ENCODE results near the gene AUTS2.

Gene AUTS2

DNA sequence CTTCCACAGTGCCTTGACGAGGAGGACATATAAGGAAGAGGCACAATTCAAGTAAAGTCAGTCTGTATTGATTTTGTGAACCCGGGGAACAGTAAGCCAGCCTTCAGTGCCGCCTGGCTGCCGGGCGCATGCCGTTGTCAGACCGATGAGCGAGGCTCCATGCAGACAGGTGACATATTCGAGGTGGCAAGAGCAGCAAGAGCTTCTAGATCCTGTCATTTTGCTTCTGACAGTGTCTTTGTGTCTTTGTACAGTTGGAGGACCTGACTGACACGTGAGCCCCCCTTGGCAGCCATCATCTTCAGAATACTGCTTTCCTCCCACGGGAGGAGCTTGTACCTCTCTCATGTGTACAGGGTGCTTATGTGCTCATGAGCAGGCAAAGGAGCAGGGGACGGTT lies 1146.2 kb downstream of the AUTS2 start:
- no peak for DNase-seq (ENCODE audit: low read depth)

DNA sequence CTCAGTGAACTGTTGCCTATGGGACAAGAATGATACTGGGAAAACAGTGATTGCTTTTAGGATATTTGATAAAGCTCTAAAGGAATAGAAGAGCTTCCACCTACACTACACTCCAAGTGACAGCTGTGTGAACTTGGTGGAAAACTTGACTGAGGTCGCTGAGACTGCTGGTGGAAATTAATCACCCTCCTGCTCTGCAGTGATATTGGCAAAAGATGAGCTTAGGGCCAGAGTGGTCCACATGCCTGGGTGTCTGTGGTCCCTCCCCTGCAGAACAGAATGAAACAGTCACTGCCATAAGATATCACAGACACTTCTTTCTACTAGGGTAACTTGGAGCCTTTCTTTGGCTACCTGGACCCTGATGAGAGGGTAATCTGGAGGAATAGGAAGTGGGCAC lies 1151.6 kb downstream of the AUTS2 start:
- no peak for DNase-seq (ENCODE audit: low read depth)

DNA sequence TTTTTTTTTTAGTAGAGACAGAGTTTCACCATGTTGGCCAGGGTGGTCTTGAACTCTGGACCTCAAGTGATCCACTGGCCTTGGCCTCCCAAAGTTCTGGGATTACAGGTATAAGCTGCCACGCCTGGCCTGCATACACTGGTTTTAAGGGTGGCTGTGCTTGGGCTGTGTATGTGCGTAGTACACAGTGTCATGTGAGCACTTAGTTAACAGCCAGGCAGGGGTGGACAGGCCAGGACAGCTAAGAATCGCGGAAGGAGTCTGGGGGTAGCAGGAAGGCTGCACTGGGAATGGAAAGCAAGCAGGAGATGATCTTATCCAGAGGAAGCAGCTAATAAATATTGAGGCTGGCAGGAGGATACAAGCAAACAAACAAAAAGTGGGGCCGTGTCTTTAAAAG lies 1153.6 kb downstream of the AUTS2 start:
- no peak for DNase-seq (ENCODE audit: low read depth)

DNA sequence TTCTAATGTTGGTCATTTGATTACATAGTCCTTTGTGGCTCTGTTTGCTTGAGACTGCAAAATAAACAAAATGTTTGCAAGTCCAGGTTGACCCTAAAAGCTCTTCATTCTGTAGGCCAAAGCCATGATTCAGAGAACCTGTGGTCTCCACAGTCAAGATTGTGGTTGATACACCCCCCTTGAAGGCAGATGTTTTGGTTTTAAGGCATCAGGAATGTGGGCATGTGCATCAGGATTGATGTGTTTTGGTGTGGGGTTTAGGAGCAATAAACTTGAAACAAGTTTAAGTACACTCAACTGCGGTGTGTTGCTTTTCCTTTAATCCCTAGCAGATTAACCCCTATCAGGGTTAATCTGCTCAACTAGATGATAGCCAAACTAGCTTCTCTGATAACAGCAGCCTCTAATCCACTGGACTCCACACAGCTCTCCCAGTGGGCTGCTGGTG lies 1154.5 kb downstream of the AUTS2 start:
- no peak for DNase-seq (ENCODE audit: low read depth)

DNA sequence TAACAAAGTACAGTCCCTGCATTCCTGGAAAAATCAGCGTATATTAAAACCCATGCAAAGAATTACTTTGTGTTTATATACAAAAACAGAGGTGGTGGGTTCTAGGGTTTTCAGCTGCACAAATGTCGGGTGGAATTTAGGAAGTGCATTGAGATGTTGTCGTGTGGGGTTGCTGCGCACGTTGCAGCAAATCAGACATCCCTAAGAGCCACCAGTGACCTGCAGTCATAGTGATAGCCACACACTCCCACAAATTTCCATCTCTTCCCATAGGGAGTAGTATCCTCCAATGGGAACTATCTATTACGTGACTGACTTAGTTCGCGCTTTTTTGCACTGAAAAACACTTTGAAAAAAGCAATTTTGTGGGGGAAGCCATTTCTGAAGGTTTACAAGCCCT lies 1158.5 kb downstream of the AUTS2 start:
- no peak for DNase-seq (ENCODE audit: low read depth)

DNA sequence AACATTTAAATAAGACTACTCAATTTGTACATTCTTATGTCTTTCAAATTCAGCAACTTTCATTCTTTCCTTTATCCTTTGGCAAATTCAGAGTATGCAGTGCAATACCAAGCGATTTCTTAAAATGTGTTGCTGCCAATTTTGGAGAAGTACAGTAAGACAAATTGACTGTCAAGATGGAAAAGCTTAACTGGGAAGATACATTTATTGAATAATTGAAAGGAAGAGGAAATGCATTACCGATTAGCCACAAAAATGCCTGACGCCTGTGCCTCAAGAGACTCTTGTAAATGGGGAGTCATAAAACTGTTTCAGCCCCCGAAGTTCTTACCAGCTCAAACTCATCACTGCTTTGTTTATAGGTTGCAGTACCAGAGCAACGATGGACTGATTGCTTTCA lies 1160.4 kb downstream of the AUTS2 start:
- DNase-seq (ENCODE audit: low read depth): no peak

DNA sequence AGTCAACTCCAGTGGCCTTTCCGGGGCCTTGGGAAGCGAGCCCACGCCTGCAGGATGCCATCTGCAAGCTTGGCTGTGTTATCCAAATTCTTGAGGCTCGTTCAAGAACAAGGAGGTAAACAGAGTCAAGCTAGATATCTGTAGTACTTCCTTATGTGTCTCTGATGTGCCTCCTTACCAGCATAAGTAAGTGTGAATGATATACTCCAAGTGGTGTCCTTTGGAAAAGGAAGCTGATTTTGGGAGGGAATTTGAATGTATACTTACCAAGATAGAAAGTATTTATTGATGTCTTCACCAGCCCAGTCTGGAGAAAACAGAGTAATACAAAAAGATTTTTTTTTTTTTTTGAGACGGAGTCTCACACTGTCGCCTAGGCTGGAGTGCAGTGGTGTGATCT lies 1161.4 kb downstream of the AUTS2 start:
- DNase-seq (ENCODE audit: low read depth): no peak

DNA sequence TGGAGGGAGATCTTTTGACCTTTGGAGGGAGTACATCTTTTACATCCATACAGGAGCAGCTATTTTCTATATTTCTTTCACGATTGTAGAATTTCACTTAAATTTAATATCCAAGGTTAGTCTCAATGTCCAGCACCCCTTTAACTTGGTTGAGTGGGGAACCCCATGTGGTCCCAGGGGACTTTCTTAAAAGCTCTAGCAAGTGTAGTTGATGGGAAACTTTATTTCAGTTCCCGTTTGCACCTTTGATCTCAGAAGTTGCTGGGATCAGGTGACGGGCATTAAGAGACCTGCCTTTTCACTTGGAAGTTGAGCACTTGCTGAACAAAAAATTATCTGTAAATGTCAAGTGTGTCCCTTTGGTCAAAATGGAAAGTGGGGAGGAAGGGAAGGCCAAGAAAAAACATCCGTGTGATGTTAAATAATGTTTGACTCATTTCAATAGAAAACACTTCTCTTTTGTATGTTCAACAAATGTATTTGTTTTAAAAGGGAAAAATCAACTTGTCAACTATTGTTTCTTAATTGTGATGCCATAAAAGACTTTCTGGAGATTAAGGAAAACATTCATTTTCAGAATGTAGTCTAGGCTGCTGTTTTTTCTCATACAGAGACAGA lies 1163.5 kb downstream of the AUTS2 start:
- no peak for DNase-seq (ENCODE audit: low read depth)

DNA sequence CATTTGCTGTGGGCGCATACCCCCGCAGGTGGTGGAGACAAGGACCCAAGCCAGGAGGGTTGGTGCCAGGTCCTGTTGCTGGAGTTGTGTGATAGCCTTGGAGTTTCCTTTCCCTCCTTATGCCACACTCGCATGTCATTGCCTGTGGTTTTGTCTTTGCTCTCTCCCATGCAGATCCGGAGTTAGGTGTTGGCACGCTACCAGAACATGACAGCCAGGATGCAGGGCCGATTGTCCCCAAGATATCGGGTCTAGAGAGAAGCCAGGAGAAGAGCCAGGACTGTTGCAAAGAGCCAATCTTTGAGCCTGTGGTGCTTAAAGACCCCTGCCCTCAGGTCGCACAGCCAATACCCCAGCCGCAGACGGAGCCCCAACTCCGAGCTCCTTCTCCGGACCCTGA lies 1164.4 kb downstream of the AUTS2 start:
- no peak for DNase-seq (ENCODE audit: low read depth)

DNA sequence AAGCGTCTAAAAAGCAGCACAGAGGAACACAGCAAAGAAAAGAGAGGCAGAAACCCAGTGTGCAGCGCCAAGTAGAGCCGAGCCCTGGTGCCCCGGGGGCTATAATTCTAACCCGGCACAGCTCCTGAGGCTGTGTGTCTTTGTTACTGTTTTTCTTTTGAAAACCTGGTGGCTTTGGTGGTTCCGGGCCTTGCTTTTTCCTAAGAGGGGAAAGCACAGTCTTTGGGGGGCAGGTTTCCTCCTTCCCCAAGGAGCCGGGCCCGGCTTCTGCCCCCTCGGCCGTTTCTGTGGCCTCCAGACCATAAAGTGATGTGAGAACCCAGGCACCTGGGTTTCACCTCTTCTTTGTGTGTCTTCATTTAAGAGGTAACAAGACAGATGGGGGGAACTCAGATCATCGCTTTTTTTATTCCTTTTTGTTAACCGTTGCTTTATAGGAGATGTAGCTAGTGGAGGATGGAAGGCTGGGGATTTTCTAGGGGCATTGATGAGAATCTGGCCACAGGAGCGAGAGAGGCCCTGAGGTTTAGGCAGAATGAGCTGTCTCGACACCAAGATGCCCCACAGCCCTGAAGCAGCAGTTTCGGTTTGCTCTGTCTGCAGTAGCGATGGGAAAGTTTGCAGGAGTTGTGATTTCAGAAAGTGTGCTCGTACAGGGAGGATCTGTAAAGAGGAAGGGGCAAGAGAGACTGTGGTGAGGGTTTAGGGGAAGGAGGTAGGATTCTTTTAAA lies 1165.9 kb downstream of the AUTS2 start:
- no peak for DNase-seq (ENCODE audit: low read depth)

DNA sequence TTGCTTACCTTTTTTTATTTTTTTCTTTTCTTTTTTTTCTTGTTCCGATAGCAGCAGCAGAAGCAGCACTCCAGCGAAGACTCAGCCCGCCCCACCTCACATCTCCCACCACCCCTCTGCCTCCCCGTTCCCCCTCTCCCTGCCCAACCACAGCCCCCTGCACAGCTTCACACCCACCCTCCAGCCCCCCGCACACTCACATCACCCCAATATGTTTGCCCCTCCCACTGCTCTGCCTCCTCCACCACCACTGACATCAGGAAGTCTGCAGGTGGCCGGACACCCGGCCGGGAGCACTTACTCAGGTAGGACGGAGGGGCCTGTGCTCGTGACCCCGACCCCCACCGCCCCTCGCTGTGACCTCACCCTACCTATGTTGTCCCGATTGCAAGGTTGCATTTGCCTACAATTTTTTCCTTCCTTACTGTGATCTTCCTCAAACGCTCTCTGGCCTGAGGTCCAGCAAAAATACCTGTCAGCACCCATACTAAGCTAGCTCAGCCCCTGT lies 1166.5 kb downstream of the AUTS2 start:
- no peak for DNase-seq (ENCODE audit: low read depth)

DNA sequence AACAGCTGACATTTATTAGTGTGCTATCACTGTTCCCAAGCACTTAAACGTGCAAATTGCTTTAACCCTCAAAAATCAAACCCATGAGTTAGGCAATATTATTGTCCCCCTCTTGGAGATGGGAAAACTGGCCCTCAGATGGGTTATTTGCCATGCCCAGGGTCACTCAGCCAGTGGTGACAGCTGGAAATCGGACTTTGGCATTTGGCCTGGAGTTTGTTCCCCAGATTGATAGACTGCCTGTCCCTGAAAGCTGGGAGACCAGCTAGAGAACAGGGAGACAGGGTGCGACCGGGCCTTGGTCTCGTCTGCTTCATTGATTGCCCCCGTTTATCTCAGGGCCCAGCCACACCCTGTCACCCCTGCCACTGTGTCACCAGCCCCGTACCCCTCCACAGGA lies 1167.4 kb downstream of the AUTS2 start:
- DNase-seq (ENCODE audit: low read depth): no peak

DNA sequence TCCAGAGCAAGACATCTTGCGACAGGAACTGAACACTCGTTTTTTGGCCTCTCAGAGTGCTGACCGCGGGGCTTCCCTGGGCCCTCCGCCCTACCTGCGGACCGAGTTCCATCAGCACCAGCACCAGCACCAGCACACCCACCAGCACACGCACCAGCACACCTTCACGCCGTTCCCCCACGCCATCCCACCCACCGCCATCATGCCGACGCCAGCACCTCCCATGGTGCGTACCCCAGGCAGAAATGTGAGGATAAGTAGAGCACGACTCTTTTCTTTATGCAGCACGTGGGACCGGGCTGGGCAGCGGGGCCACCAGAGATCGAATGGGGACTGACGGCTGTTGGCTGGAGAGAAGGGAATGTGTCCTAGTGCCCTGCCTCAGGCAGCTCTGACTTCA lies 1167.8 kb downstream of the AUTS2 start:
- DNase-seq (ENCODE audit: low read depth): no peak

DNA sequence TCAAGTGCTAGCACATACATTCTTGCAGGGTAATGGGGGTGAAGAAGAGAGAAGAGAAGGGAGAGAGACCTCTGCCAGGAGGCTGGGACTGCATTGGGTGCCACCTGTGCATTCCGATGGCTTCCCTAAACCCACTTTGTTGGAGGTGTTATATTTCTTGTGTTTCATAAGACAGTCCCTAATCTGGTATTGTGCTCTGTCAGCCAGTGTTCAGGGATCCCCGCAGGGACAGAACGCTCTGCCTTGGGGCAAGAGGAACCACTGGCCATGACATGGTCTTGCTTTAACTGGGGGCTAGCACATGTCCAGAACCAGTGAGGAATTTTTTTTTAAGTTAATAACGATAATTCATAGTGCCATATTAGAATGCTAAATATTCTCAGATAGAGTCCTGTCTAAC lies 1168.4 kb downstream of the AUTS2 start:
- DNase-seq (ENCODE audit: low read depth): no peak

DNA sequence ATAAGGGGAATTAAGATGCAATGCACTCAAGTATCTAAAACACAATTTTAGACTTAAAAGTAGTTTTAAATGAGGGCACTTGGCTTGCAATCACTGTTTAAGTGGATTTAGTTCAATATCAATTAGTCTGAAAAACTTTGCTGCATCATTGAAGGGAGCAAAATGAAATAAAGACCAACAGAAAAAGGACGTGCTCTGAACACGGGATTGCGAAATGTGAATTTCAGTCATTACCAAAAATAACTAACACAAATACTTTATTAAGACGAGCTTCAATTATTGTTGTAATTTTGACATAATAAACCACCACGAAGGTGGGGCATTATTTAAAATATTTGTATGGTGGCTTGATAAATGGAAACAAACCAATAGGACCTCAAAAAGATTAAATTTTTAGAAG lies 1171.9 kb downstream of the AUTS2 start:
- no peak for DNase-seq (ENCODE audit: low read depth)

DNA sequence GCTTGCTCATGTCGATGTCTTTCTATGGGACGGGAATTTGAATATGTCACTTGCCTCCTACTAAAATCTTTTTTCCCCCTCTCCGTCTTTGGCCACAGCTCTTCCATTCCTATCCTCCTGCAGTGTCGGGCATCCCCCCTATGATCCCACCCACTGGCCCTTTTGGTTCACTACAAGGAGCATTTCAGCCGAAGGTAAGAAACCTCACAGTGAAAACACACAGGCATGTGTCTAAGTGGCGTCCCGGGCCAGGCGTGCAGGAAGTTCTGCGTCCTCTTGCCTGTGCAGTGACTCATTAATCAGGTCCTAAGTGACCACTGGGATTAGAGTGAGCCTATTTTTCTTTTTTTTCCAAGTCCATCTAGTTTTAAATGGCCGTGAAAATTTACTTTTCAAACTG lies 1173.2 kb downstream of the AUTS2 start:
- no peak for DNase-seq (ENCODE audit: low read depth)

DNA sequence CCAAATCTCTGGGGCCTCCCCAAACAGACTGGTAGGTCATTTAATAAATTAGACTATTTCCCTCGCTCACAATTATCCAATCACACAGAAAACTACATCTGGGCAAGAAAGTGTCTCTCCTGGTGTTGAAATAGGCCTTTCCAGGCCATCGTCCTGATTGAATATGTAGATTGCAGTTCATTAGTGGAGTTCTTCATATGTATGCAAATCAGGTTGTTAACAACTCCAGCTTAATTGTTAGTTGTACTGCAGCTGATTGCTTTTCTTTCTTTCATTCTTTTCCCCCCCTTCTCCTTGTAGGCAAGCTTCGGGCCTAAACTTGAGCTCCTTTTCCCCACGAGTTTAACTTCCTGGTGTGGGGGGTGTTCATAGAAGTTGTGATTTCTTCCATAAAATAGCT lies 1174.6 kb downstream of the AUTS2 start:
- DNase-seq (ENCODE audit: low read depth): no peak

DNA sequence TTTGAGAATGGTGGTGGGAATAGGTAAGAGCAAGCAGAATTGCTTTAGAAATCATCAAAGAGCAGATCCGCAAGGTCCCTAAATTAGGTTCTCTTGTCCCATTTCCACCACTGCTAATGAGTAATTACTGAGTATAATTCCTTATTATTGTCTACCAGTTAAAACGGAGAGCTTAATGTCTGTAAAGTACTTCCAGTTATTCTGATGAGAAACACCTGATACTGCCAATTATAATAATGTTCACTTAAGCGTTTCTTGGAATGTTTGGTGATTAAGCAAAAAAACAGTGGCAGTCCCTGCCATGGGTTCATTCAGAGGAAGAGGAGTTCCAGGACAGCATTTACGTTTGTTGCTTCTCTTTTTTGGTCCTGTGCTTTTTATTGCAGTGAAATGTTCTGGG lies 1175.1 kb downstream of the AUTS2 start:
- DNase-seq (ENCODE audit: low read depth): no peak

DNA sequence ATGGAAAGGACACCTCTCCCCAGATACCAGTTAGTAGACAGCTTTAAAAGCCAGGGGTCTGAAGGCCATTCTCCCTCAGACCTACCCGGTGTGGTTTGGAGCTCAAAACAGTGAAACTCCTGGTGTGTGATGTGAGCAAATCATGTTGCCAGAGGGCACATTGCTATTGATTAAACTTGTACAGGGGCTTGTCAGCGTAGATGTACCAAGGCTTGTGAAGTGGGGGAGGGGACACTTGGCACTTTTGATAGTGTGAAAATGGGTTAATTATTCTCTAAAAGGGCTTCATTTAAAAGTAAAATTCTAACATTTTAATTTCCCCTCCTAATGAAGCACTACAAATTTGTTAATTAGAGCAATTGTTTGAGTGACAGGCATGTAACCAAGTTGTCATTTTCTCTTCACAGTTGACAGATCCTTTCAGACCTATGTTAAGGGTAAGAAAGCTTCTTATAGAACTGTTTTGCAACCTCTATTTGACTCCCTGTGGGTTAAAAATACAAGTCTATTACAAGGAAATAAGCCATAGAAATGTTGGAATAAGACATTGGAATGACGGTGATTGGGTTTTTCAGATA lies 1176.8 kb downstream of the AUTS2 start:
- DNase-seq (ENCODE audit: low read depth): no peak

DNA sequence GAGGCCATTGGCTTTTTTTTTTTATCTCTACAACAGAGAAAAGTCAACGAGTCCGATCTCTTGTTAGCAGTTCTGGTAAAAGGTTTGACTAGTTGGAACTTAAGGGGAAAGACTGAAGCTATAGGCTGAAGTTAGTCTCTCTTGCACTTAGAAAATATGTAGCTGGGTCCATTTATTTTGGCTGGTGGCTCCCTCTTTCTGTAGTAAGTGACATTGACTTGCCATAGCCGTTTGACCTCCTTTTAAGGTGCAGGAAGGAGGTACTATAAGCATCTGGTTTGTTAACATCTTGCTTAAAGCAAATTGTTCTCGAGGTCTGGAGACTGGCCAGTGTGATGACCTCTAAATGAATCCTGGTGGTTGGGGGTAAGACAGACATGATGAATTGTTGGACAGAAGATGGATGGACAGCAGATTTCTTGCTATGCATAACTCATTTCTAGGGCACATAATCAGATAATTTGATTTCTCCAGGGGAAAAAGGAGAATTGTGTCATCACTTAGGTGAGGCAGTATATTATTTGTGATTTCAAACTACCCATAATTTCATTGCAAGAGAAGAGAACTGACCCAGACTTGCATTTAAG lies 1177.4 kb downstream of the AUTS2 start:
- no peak for DNase-seq (ENCODE audit: low read depth)

DNA sequence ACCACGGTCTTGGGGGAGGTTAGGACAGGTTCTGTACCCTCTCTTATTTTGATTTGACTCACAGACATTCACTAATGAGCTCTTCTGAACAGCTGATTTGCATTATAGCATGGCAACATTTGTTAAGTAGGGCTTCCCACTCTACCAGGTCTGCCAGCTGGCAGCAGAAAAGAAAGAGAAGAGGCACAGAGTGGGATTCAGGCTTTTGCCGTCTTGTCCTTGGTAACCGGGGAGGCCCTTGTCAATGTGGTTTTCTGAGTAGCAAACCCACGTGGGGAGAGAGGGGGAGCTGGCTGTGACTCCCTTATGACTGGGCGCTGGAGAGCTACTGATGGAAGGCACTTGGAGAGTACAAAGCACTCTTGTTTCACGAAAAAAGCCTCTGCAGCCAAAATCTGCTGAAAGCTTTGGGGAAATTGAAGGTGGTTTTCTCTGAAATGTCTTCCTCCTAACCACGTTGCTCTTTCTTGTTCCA lies 1178.4 kb downstream of the AUTS2 start:
- DNase-seq (ENCODE audit: low read depth): no peak

DNA sequence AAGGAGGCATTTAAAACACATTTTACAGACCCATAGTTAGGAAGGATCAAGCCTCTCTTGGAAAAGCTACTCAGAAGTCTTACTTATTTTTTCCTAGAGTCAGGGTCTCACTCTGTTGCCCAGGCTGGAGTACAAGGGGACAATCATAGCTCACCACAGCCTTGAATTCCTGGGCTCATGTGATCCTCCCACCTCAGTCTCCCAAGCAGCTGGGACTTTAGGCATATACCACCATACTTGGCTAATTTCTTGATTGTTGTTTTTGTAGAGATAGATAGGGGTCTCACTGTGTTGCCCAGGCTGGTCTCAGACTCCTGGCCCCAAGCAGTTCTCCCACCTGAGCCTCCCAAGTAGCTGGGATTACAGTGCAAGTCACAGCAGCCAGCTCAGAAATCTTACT lies 1179.0 kb downstream of the AUTS2 start:
- DNase-seq (ENCODE audit: low read depth): no peak

DNA sequence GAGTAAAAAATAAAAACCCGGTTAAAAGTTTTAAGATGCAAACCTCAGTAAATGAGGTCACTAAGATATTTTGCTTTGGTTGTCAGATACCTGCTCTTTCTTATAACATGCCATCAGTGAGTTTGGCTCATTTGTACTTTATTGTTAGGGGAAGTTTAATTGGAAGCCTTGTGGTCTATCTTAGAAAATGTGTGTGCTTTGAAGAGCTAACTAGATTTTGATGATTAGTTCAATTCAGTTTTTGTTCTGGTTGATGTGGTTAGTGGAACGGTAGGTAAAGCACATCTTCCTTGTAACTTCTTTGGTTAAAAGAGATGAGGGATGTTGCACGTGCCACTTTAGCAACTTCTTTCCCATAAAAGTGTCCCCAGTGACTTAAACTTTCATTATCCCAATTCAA lies 1180.3 kb downstream of the AUTS2 start:
- no peak for DNase-seq (ENCODE audit: low read depth)

All from HS-5 (cell line).